ENCODE measurements around the gene ZNF224.
A peak's percentile ranks its signal among the peaks of the same experiment; 100 is the strongest.

ZNF224 gene

DNA sequence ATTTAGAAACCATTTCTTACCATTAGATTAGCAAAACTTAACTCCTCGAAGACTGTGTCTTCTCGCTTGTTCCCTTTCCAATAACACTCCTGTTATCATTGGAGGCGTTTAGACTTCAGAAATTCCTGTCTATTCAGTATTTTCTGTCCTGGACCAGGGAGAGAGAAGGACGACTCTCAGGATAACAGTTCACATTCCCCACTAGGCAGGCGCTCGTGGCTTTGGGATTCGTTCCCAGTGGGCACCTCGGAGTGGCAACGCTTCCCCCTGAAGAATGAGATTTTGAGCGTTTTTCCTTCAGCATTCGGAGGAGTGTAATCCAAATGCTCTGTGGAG is 18.6 kb downstream of the ZNF224 start:
- 0 out of 2 replicates have a peak, but pooled peaks have one; percentile 54 for TF ChIP-seq POLR2AphosphoS5 (IDR thresholded peaks at IDR 0.05; ENCODE audit: low read depth, low read length)
- TF ChIP-seq, protein P1, sequence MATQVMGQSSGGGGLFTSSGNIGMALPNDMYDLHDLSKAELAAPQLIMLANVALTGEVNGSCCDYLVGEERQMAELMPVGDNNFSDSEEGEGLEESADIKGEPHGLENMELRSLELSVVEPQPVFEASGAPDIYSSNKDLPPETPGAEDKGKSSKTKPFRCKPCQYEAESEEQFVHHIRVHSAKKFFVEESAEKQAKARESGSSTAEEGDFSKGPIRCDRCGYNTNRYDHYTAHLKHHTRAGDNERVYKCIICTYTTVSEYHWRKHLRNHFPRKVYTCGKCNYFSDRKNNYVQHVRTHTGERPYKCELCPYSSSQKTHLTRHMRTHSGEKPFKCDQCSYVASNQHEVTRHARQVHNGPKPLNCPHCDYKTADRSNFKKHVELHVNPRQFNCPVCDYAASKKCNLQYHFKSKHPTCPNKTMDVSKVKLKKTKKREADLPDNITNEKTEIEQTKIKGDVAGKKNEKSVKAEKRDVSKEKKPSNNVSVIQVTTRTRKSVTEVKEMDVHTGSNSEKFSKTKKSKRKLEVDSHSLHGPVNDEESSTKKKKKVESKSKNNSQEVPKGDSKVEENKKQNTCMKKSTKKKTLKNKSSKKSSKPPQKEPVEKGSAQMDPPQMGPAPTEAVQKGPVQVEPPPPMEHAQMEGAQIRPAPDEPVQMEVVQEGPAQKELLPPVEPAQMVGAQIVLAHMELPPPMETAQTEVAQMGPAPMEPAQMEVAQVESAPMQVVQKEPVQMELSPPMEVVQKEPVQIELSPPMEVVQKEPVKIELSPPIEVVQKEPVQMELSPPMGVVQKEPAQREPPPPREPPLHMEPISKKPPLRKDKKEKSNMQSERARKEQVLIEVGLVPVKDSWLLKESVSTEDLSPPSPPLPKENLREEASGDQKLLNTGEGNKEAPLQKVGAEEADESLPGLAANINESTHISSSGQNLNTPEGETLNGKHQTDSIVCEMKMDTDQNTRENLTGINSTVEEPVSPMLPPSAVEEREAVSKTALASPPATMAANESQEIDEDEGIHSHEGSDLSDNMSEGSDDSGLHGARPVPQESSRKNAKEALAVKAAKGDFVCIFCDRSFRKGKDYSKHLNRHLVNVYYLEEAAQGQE (IDR thresholded peaks at IDR 0.05; ENCODE audit: insufficient read depth in 1 of 2, low read depth in 2 of 2, low read length in 2 of 2) = no peak

DNA sequence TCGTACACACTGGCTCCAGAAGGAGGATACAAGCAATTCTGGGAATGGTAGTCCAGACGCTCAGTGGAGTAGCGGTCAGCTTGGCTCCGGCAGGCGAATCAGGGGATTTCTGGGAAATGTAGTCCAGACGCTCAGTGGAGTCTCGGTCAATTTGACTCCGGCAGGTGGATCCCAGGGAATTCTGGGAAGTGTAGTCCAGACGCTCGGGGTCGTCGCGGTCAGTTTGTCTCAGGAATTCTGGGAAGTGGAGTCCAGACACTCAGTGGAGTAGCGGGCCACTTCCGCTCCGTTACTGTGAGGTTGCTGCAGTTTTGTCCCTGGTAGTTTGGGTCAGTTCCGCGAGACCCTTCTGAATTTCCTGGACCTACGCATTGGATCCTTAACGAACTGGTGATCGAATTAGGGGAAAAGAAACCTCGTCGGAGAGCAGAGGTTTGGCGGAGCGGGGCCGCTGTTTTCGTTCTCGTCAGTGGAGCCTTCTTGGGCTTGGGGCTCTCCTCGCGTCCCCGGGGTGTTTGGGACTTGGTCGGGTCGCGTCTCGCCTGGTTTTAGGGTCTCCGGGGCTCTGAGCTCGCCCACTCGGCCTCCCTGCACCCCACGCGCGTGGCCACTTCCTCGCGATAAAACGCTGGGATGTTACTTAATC is 19.1 kb downstream of the ZNF224 start, which contains the start of gene ZNF225:
ZNF225 (plus strand) TSS at position 262 of the 646 bp plus-strand sequence. CDS start 2,429 bp downstream, outside the sequence.
- TF ChIP-seq POLR2AphosphoS5 (IDR thresholded peaks at IDR 0.05; ENCODE audit: low read depth, low read length) (peak; percentile 87), TAF1 (IDR thresholded peaks at IDR 0.05; ENCODE audit: borderline replicate concordance, insufficient read depth, low read length) (peak; percentile 70; the same call in 1 of the 2 replicates), FOXP2 (optimal IDR thresholded peaks at IDR 0.05; ENCODE audit: borderline replicate concordance, extremely low read depth, extremely low read length, insufficient read depth) (no peak), SIN3A (IDR thresholded peaks at IDR 0.05; ENCODE audit: borderline replicate concordance, insufficient read depth, low read length) (0 out of 2 replicates have a peak, but pooled peaks have one; percentile 11)
- TF ChIP-seq, protein P1 (IDR thresholded peaks at IDR 0.05; ENCODE audit: insufficient read depth in 1 of 2, low read depth in 2 of 2, low read length in 2 of 2) = peak in 1 of 2 experiments; percentile 47; a peak in 1 of 4 replicates

DNA sequence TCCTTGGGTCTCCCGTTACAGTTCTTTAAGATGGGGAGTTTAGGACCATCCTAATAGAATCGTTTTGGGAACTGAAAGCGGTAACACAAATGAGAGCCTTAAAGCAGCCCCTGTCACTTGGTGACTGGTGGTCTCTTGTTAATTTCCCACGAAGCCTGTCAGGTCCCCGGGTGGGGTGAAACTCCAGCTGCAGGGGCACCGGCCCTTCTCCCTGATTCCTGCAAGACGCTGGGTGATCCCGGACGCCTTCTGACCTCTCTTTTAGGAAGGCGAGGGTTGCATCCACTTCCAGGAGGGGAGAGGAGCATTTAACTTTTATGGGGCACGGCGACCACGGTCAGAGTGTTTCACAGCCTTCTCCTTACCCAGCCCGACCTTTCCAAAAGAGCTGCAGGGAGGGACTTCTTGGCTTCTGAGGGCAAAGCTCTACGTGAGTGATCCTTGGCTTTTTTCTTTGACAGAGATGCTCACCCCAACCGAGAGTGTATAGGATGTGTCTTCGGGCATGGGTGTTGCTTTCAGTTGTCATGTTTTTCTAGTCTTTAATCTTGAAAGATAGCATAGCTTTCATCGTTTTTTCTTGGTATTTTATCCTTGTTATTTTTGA is 19.7 kb downstream of the ZNF224 start:
- no peak for TF ChIP-seq SIN3A (IDR thresholded peaks at IDR 0.05; ENCODE audit: borderline replicate concordance, insufficient read depth, low read length)
- TF ChIP-seq, protein P1 (IDR thresholded peaks at IDR 0.05; ENCODE audit: insufficient read depth in 1 of 2, low read depth in 2 of 2, low read length in 2 of 2) = no peak
- TF ChIP-seq POLR2AphosphoS5 (IDR thresholded peaks at IDR 0.05; ENCODE audit: low read depth, low read length) = no peak
- TF ChIP-seq TAF1 (IDR thresholded peaks at IDR 0.05; ENCODE audit: borderline replicate concordance, insufficient read depth, low read length) = no peak
- no peak for TF ChIP-seq FOXP2 (optimal IDR thresholded peaks at IDR 0.05; ENCODE audit: borderline replicate concordance, extremely low read depth, extremely low read length, insufficient read depth)

DNA sequence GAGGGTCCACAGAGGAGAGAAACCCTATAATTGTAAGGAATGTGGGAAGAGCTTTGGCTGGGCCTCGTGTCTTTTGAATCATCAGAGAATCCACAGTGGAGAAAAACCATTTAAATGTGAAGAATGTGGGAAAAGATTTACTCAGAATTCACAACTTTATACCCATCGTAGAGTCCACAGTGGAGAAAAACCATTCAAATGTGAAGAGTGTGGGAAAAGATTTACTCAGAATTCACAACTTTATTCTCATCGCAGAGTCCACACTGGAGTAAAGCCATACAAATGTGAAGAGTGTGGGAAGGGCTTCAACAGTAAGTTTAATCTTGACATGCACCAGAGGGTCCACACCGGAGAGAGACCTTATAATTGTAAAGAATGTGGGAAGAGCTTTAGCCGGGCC is 37.8 kb downstream of the ZNF224 start:
- TF ChIP-seq POLR2AphosphoS5 (IDR thresholded peaks at IDR 0.05; ENCODE audit: low read depth, low read length) (no peak), TAF1 (IDR thresholded peaks at IDR 0.05; ENCODE audit: borderline replicate concordance, insufficient read depth, low read length) (no peak), SIN3A (IDR thresholded peaks at IDR 0.05; ENCODE audit: borderline replicate concordance, insufficient read depth, low read length) (no peak), FOXP2 (optimal IDR thresholded peaks at IDR 0.05; ENCODE audit: borderline replicate concordance, extremely low read depth, extremely low read length, insufficient read depth) (no peak)
- TF ChIP-seq, protein P1 (IDR thresholded peaks at IDR 0.05; ENCODE audit: insufficient read depth in 1 of 2, low read depth in 2 of 2, low read length in 2 of 2) = no peak
